Measurements from ENCODE around the gene RGS2.

GRCh38 chr1:192797891-192798290 is 10.9 kb upstream of the RGS2 start:
- TF ChIP-seq EP300 (conservative IDR thresholded peaks at IDR 0.05; ENCODE audit: poor library complexity, severe bottlenecking) (no peak), CTCF (IDR thresholded peaks at IDR 0.05; ENCODE audit: poor library complexity, severe bottlenecking) (no peak)

Measured in neural cell (in vitro differentiated cells).